Inferior parietal cortex (tissue), 1 donor: Measurements from ENCODE around the gene TICAM1.
"Not testable (repeated sequence)": the region's sequence is repeated elsewhere in the genome, so short reads cannot be mapped to it uniquely, and the experiment has no call there.

Experiments
- DNase-seq: peaks from one replicate; pipeline ENCODE4 v3.0.0-alpha.2; 2016; ENCODE audit errors: extremely low spot score

Gene TICAM1

DNA sequence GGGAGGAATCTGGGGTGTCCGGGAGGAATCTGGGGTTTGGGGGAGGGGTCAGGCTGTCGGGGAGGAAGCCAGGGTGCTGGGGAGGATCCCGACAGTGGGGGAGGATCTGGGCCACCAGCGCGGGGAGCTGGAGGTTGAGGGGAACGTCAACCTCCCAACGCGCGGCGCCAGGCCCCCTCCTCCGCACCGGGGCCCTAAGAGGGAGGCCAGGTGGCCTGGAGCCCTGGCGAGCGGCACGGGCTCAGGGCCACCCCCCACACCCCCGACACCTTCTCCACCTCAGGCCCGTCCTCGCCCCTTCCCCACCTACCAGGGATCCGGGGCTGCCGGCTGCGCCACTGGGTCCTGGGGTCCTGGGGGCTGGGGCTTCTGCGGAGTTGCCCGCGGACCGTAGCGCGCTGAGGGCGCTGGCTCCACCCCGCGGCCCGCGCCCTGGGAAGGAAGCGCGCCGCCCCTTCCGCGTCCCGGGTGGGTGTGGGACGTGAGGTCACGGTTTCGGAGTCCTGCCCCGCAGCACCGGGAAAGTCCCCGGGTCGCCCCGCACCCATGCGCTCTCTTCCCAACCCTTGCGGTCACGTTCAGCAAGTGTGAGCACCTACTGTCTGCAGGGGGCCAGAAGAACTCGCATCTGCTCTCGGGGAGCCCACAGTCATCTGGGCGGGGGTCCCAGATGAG lies at the start of gene TICAM1:
Gene TICAM1 (minus strand): TSS at position 409 of the 675 bp plus-strand sequence. CDS start 13,335 bp downstream, outside the sequence.
- peak; percentile 37 for DNase-seq

- DNase-seq, result no peak
Measured at GRCh38 chr19:4879041-4879440, 47.5 kb upstream of the TICAM1 start.

- DNase-seq, result peak; percentile 37
Measured at GRCh38 chr19:4878491-4878968, 47.0 kb upstream of the TICAM1 start.

DNA sequence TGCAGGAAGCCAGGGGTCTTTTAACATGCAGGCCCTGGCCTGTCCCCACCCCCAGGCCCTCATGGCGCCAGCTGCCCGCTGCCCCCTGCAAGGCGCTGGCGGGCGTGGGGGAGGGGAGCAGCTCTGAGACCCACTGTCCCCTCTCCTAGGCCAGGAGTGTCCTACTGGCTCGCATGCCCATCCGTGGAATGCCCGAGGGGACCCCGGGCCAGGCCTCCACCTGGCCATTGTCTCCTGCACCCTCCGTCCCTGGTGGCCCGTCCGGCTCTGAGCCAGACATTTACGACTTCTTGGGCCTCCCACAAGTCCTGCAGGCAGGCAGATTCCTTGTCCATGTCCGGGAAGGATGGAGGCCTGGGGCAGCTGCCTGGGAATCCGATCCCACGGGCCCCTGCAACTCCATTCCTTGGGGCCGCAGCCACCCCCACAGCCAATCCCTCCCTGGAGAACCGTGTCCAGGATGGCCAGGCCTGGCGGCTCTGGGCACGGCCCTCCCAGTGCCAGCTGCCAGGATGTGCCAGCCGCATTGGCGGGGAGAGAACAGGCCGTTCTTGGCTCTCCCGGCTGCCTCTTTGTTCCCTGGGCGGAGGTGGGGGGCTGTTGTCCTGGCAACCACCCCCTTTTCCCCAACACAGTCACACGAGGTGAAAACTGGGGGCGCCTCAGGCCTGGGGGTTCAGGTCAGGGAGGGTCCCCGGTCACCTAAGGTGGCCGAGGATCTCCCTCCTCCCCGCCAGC lies 46.4 kb upstream of the TICAM1 start:
- peak; percentile 87 for DNase-seq

DNA sequence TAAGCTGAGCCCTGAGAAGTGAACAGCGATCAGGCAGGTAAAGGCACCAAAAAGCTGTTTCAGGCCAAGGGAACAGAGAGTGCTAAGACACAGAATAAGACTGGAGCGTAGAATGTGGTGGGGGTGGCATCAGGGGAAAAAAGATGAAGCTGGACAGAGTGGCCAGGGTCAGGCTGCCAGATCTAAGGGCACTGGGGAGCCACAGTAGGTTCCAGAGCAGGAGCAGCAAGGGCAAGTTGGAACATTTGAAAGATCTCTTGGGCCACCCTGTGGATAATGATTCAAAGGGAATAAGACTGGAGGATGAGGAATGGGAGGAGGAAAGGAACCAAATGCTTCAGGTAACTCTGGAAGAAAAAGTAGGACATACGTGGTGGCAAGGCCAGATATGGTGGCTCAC lies 42.4 kb upstream of the TICAM1 start:
- no peak for DNase-seq

- DNase-seq, result no peak
Measured at GRCh38 chr19:4871711-4872110, 40.2 kb upstream of the TICAM1 start.

DNA sequence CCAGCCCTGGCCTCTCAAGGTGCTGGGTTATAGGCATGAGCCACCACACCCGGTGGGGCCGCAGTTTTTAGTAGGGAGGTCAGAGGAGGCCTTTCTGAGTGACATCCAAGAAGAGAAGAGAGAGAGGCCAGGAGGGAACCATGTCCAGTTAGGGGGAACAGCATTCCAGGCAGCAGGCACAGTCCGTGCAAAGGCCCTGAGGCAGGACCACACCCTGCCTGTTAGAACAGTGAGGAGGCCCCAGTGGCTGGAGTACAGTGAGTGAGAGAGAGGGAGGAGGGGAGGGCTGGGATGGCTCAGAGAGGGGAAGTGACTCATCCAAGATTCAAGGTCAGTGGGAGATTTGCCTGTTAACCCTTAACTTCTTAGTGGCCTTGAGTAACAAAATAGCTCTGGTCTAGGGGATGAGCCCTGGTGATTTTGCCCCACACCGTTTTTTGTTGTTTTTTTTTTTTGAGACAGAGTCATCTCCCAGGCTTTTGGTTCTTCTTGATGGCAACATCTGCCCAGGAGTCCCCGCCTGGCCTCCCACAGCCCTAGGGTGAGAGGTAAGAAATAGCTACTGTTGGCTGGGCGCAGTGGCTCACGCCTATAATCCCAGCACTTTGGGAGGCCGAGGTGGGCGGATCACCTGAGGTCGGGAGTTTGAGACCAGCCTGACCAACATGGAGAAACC lies 38.7 kb upstream of the TICAM1 start:
- DNase-seq, result no peak

- DNase-seq, result no peak
Measured at GRCh38 chr19:4868286-4868834, 36.8 kb upstream of the TICAM1 start.

DNA sequence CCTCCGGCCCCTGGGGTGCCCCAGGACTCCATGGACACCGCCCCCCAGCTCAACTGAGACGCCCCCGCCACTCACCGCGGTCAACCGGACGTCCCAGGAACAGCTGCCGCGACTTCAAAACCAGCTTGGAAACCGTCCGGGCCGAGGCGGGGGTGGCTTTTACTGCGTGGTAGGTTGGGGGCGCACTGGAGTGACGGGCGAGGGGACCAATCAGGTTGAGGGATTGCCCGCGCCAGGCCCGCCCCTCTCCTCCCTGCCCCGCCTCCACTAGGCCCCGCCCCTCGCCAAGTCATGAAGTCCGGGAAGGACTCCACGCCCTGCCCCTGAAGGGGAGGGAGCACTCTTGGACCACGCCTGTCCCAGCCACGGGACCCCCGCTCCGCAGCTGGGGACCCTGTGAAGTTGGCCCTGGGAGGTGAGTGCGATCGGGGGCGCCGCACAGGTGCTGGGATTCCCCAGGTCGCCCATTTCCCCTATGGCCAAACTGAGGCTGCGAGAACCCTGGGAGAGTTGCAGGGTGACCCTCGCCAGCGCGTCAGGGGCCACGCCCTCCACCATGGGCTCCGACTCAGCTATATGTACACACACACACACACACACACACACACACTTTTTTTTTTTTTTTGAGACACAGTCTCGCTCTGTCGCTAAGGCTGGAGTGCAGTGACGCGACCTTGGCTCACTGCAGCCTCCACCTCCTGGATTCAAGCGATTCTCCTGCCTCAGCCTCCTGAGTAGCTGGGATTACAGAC lies 36.2 kb upstream of the TICAM1 start, which contains the start of gene PLIN3:
Gene PLIN3 (minus strand): TSS at position 134 of the 752 bp plus-strand sequence. CDS start 6,273 bp downstream, outside the sequence.
- DNase-seq, result peak; percentile 74

DNA sequence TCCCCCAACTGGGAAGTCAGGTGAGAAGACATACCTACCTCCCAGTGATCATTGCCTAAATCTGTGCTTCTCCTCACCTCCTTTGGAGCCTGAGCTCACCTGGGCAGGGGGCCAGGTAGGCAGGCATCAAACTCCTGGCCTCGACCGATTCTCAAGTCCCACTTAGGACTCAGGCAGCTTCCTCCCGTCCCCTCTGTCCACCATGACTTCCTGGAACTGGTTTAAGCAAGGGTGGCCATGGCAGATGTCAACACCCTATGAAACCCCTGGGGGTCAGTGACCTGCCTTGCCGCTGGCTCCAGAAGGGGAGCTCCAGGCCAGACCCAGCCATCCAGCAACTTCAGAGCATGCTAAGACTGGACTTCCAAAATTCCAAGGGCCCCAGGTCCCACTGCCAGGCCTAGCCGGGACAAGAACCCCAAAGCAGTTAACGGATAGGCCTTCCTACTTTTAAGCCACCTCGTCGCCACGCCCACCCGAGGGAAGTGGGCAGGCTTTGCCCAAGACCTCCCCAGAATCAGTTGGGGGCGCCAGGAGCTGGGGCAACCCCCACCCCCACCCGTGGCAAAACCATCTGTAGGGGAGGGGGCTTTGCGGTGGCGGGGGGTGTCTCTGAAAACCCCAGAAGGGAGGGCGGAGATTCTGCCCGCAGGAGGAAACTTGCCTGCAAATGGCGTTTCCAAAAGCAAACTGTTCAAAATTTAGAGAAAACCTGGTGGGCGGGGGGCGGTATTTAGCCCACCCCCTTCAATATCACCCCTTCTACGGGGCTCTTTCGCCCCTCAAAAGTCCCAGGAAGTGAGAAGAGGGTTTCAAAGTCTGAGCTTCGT lies 35.3 kb upstream of the TICAM1 start:
- DNase-seq, result no peak

DNA sequence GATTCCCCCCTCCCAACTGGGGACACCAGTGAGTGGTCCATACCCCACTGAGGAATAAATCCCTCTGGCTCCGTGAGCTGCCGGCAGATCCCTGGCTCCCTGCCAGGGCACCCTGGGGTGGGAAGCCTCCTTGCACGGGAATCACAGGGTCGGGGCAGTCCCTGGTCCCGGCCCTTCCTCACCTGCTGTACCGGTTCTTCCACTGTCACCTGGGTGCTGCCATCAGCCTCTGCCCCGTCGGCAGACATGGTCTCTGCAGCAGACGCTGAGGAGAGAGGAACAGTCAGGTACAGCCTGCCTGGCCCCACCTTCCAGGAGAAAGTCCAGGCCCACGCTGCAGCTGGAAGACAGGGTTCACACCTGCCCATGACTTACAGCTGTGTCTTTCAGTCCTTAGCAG lies 29.6 kb upstream of the TICAM1 start:
- DNase-seq, result no peak

- no peak for DNase-seq
Measured at GRCh38 chr19:4859697-4860096, 28.2 kb upstream of the TICAM1 start.

- DNase-seq, result not testable (repeated sequence)
Measured at GRCh38 chr19:4856468-4856867, 25.0 kb upstream of the TICAM1 start.

GRCh38 chr19:4853506-4853905 lies 22.0 kb upstream of the TICAM1 start:
- DNase-seq, result not testable (repeated sequence)

GRCh38 chr19:4852484-4852883 lies 21.0 kb upstream of the TICAM1 start:
- no peak for DNase-seq

- DNase-seq, result peak; percentile 72
Measured at GRCh38 chr19:4851551-4852290, 20.2 kb upstream of the TICAM1 start.

DNA sequence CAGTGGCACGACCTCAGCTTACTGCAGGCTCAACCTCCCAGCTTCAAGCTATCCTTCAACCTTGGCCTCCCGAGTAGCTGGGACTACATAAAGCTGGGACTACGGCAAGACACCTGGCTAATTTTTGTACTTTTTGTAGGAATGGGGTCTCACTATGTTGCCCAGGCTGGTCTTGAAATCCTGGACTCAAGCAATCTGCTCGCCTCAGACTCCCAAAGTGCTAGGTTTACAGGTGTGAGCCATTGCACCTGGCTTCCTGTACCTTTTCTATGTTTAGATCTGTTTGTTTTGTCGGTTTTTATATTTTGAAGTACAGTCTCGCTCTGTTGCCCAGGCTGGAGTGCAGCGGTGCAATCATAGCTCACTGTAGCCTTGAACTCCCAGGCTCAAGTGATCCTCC lies 17.5 kb upstream of the TICAM1 start:
- DNase-seq, result no peak

DNA sequence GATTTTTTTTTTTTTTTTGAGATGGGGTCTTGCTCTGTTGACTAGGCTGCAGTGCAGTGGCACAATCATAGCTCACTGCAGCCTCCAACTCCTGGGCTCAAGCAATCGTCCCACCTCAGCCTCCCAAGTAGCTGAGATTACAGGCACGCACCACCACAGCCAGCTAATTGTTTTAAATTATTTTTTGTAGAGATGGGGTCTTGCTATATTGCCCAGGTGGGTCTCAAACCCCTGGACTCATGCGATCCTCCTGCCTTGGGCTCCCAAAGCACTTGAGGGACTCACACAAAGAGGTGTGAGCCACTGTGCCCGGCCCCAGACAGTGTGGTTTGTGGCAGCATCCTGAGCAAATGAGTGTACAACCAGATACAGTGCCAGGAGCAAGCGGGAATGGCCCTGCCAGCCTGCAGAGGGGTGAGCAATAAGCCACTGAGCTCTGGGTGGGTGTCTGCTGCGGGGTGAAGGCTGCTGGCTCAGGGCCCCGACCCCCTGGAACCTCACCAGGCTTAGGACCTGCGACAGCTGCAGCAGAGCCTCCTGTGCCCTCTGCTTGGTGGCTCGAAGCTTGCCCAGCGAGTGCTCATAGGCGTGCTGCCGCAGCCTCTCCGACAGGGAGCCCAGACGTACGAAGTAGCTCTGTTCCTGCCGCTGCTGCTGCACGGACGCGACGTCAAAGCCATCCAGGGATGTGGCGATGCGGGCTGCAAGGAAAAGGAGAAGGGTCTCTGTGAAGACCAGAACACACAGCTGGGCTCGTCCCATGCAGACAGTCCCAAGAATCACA lies 15.9 kb upstream of the TICAM1 start:
- no peak for DNase-seq

- DNase-seq, result not testable (repeated sequence)
Measured at GRCh38 chr19:4845975-4846374, 14.5 kb upstream of the TICAM1 start.
